Mucosa of descending colon (tissue), 3 donors: ENCODE results near the gene MLLT10. TPM values are rescaled to one million over a fixed set of nuclear protein-coding genes. Genes with fewer than 3 reads are reported as not detected.
"Not testable (repeated sequence)": the region's sequence is repeated elsewhere in the genome, so short reads cannot be mapped to it uniquely, and the experiment has no call there.

Source experiments
- ATAC-seq: fragments of 200-7000 bp; cut with Tn5 transposase; one replicate; pipeline ENCODE4 v1.9.1; 2020; ENCODE audit warnings: mild to moderate bottlenecking, moderate library complexity
- DNase-seq, 3 donors: peaks; one replicate each; pipeline ENCODE4 v3.0.0-alpha.2; 2020
- H3K36me3 ChIP-seq: fragments of 200-600 bp; one replicate; pipeline ENCODE4 v1.8.0; 2021; ENCODE audit warnings: low read depth, mild to moderate bottlenecking
- H3K4me1 ChIP-seq: fragments of 200-600 bp; one replicate; pipeline ENCODE4 v1.8.0; 2021; ENCODE audit warnings: low read depth, mild to moderate bottlenecking
- H3K4me3 ChIP-seq: fragments of 200-600 bp; one replicate; pipeline ENCODE4 v1.8.0; 2021; ENCODE audit warnings: mild to moderate bottlenecking
- H3K9me3 ChIP-seq: fragments of 200-600 bp; one replicate; pipeline ENCODE4 v1.8.0; 2021; ENCODE audit warnings: mild to moderate bottlenecking
- intact Hi-C, 2 donors: fragments of 100-400 bp; cut with DNase I in 1 of 2; cut with micrococcal nuclease in 1 of 2; formaldehyde crosslinking; loops; one replicate each; pipeline versions ENCODE4 v1.11.0 to v1.11.1; 2022; cut with DNase I, micrococcal nuclease
- total RNA-seq, 3 donors: library from RNA; stranded (reverse); fragmentation: NEBNext Ultra II Directional in 2 of 3; extraction: Animal tissue kit (Norgen Biotek cat#: 25700) in 2 of 3; gene quantifications; one replicate each; pipeline versions ENCODE4 v1.2.1 to v1.2.4, GENCODE V29; 2021 to 2023
- TF ChIP-seq, protein P1 (sequence below): fragments of 200-600 bp; IDR thresholded peaks from one replicate; pipeline ENCODE4 v1.8.0; 2022; ENCODE audit warnings: antibody characterized with exemption, mild to moderate bottlenecking
- donor health status: DM: no; HTN: no; CAD: no; lungs with moderate emphysema.
- donor health status: DM: no; HTN: no; CAD: no.
- donor health status: DM: no; HTN: yes; CAD: no.

The MLLT10 gene
- total RNA-seq, 3 donors from 2014 or later, result 29.6 to 43.1 (median 35.8) TPM

DNA sequence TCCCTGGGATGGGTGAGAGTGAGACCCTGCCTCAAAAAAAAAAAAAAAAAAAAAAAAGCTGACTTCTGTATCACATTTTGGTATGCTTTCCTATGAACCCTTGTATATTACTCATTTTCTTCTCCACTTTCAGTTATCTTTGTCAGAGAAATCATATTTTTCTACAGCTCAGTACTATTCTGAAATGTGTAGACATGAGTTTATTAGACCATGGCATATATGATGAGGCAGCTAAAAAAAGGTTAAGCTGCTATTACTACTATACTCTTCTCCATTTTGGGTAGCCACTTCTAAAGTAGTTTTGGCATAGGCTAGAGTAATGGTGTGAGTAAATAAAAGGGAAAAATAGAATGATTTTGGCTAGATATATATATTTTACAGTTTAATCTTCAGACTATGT is 53.4 kb downstream of the MLLT10 start:
- H3K9me3 ChIP-seq, result no peaks in the 10 kb centered on the region
- H3K36me3 ChIP-seq, result no peaks in the 10 kb centered on the region
- no peak overlapping the region for H3K4me3 ChIP-seq
- ATAC-seq (no peak), DNase-seq (no peak)
- H3K4me1 ChIP-seq, result no peaks in the 10 kb centered on the region
- TF ChIP-seq, protein P1, sequence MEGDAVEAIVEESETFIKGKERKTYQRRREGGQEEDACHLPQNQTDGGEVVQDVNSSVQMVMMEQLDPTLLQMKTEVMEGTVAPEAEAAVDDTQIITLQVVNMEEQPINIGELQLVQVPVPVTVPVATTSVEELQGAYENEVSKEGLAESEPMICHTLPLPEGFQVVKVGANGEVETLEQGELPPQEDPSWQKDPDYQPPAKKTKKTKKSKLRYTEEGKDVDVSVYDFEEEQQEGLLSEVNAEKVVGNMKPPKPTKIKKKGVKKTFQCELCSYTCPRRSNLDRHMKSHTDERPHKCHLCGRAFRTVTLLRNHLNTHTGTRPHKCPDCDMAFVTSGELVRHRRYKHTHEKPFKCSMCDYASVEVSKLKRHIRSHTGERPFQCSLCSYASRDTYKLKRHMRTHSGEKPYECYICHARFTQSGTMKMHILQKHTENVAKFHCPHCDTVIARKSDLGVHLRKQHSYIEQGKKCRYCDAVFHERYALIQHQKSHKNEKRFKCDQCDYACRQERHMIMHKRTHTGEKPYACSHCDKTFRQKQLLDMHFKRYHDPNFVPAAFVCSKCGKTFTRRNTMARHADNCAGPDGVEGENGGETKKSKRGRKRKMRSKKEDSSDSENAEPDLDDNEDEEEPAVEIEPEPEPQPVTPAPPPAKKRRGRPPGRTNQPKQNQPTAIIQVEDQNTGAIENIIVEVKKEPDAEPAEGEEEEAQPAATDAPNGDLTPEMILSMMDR, result no peak
- intact Hi-C loops, result no loop called here

DNA sequence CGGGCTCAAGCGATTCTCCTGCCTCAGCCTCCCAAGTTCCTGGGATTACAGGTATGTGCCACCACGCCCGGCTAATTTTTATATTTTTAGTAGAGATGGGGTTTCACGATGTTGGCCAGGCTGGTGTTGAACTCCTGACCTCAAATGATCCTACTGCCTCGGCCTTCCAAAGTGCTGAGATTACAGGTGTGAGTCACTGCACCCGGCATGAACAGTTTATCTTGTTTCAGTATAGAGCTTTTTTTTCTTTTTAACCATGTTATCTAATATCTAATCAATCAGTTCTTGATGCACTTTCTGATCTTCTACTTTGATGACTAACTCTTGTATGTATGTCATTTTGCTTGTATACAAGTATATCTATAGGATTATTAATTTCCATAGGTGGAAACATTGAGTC is 54.1 kb downstream of the MLLT10 start:
- H3K4me3 ChIP-seq, H3K9me3 ChIP-seq, H3K36me3 ChIP-seq, intact Hi-C loops, DNase-seq, H3K4me1 ChIP-seq, ATAC-seq: not testable (repeated sequence)

DNA sequence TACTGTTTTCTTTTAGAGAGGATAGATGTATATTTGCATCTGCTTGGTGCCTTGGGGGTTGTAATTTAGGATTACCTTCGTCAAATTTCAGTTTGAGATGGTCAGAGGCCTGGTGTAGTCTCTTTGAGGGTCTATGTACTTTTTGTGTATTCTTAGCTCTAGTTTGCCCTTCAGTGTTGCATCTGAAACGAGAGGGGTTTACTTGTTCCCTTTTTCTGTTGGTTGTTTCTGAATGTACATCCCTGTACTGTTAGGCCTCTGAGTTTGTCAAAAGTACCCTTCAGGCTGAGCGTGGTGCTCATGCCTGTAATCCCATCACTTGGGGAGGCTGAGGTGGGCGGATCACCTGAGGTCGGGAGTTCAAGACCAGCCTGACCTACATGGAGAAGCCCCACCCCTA is 60.0 kb downstream of the MLLT10 start:
- H3K36me3 ChIP-seq, result no peaks in the 10 kb centered on the region
- ATAC-seq, result no peak
- H3K9me3 ChIP-seq, result no peaks in the 10 kb centered on the region
- intact Hi-C loops, result no loop called here
- no peak overlapping the region for H3K4me3 ChIP-seq
- H3K4me1 ChIP-seq, result no peaks in the 10 kb centered on the region
- DNase-seq, result no peak
- TF ChIP-seq, protein P1, result no peak

DNA sequence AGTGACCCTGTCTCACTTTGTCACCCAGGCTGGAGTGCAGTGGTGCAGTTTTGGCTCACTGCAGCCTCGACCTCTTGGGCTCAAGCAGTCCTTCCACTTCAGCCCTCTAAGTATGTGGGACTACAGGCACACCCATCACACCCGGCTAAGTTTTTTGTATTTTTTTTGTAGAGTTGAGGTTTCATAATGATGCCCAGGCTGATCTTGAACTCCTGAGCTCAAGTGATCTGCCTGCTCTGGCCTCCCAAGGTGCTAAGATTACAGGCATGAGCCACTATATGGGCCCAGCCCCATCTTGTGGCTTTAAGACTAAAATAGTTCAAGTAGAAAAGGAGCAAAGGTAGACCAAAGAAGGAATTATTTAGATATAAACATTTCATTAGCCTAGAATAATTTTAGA is 65.5 kb downstream of the MLLT10 start:
- no peaks in the 10 kb centered on the region for H3K36me3 ChIP-seq
- TF ChIP-seq, protein P1, result no peak
- intact Hi-C loops, result no loop called here
- H3K9me3 ChIP-seq, result no peaks in the 10 kb centered on the region
- H3K4me3 ChIP-seq, result no peak overlapping the region
- H3K4me1 ChIP-seq, result no peaks in the 10 kb centered on the region
- no peak for DNase-seq
- ATAC-seq, result no peak

GRCh38 chr10:21600804-21601433 is 66.9 kb downstream of the MLLT10 start:
- TF ChIP-seq, protein P1, result no peak
- intact Hi-C loops, result no loop called here
- no peak overlapping the region for H3K4me3 ChIP-seq
- no peaks in the 10 kb centered on the region for H3K9me3 ChIP-seq
- ATAC-seq (no peak), DNase-seq (no peak)
- no peaks in the 10 kb centered on the region for H3K4me1 ChIP-seq
- no peaks in the 10 kb centered on the region for H3K36me3 ChIP-seq

- no peaks in the 10 kb centered on the region for H3K4me1 ChIP-seq
- TF ChIP-seq, protein P1, result no peak
- DNase-seq, result no peak
- H3K9me3 ChIP-seq, result no peaks in the 10 kb centered on the region
- intact Hi-C loops, result no loop called here
- no peak overlapping the region for H3K4me3 ChIP-seq
- no peak for ATAC-seq
- no peaks in the 10 kb centered on the region for H3K36me3 ChIP-seq
Observed at GRCh38 chr10:21602313-21602712, 68.3 kb downstream of the MLLT10 start.
